ENCODE results near the gene FAM222A.

FAM222A gene

DNA sequence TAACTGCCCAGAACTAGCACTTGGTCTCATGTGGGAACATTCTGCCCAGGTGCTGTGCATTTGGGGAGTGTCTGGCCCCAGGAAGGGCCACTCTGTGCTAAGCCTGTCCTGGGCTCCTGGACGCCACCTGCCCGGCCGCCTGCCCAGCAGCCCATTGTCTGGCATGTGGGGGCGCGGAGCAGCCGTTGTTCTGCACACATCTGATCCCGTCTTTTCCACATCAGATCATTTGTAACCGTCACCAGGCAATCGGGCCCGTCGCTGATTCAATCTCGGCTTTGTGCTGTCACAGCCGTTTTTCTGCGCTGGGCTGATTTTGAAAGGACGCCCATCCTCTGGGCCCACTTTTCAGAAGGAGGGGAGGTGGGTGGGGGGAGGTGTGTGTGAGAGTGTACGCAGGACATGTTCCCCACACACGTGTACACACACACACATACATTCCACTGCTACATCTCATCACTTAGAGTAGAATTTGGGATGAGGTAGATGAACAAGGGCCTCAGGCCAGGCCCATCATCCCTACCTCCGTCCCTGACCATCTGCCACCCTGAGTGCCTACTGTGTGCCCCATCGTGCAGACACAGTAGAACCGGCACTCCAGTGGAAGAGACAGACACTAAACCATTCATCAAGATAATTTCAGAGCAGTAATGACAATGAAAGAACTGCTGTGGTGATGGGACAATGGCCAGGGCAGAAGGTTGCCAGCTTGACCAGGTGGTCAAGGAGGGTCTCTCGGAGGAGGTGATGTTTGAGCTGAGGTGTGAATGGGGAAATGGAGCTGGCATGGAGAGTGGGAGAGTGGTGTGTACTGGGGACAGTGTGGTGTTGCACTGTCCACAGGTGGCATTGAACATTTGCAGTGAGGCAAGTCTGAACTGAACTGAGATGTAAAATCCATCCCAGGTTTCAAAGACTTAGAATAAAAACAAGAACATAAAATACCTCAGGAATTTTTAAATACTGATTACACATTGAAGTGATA, 19.0 kb downstream of the FAM222A start:
- no peak for DNase-seq (ENCODE audit: low read depth in 1 of 2, low spot score in 1 of 2)
- H3K27ac ChIP-seq (replicated peaks): no peak overlapping the region
- no peak overlapping the region for H3K4me3 ChIP-seq (replicated peaks; ENCODE audit: insufficient read depth, low read length)
- TF ChIP-seq POLR2AphosphoS5 (IDR thresholded peaks at IDR 0.05; ENCODE audit: low read depth) (no peak), GABPA (IDR thresholded peaks at IDR 0.05; ENCODE audit: low read depth) (no peak), SPI1 (IDR thresholded peaks at IDR 0.05; ENCODE audit: borderline replicate concordance, low read depth) (no peak)
- TF ChIP-seq, protein P1, sequence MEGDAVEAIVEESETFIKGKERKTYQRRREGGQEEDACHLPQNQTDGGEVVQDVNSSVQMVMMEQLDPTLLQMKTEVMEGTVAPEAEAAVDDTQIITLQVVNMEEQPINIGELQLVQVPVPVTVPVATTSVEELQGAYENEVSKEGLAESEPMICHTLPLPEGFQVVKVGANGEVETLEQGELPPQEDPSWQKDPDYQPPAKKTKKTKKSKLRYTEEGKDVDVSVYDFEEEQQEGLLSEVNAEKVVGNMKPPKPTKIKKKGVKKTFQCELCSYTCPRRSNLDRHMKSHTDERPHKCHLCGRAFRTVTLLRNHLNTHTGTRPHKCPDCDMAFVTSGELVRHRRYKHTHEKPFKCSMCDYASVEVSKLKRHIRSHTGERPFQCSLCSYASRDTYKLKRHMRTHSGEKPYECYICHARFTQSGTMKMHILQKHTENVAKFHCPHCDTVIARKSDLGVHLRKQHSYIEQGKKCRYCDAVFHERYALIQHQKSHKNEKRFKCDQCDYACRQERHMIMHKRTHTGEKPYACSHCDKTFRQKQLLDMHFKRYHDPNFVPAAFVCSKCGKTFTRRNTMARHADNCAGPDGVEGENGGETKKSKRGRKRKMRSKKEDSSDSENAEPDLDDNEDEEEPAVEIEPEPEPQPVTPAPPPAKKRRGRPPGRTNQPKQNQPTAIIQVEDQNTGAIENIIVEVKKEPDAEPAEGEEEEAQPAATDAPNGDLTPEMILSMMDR (IDR thresholded peaks at IDR 0.05; ENCODE audit: insufficient read depth, low read length): no peak
- TF ChIP-seq, protein P2, sequence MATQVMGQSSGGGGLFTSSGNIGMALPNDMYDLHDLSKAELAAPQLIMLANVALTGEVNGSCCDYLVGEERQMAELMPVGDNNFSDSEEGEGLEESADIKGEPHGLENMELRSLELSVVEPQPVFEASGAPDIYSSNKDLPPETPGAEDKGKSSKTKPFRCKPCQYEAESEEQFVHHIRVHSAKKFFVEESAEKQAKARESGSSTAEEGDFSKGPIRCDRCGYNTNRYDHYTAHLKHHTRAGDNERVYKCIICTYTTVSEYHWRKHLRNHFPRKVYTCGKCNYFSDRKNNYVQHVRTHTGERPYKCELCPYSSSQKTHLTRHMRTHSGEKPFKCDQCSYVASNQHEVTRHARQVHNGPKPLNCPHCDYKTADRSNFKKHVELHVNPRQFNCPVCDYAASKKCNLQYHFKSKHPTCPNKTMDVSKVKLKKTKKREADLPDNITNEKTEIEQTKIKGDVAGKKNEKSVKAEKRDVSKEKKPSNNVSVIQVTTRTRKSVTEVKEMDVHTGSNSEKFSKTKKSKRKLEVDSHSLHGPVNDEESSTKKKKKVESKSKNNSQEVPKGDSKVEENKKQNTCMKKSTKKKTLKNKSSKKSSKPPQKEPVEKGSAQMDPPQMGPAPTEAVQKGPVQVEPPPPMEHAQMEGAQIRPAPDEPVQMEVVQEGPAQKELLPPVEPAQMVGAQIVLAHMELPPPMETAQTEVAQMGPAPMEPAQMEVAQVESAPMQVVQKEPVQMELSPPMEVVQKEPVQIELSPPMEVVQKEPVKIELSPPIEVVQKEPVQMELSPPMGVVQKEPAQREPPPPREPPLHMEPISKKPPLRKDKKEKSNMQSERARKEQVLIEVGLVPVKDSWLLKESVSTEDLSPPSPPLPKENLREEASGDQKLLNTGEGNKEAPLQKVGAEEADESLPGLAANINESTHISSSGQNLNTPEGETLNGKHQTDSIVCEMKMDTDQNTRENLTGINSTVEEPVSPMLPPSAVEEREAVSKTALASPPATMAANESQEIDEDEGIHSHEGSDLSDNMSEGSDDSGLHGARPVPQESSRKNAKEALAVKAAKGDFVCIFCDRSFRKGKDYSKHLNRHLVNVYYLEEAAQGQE (IDR thresholded peaks at IDR 0.05; ENCODE audit: insufficient replicate concordance, low read depth): no peak
- no peaks in the 10 kb centered on the region for H3K27me3 ChIP-seq (ENCODE audit: insufficient read depth, poor library complexity, severe bottlenecking)

DNA sequence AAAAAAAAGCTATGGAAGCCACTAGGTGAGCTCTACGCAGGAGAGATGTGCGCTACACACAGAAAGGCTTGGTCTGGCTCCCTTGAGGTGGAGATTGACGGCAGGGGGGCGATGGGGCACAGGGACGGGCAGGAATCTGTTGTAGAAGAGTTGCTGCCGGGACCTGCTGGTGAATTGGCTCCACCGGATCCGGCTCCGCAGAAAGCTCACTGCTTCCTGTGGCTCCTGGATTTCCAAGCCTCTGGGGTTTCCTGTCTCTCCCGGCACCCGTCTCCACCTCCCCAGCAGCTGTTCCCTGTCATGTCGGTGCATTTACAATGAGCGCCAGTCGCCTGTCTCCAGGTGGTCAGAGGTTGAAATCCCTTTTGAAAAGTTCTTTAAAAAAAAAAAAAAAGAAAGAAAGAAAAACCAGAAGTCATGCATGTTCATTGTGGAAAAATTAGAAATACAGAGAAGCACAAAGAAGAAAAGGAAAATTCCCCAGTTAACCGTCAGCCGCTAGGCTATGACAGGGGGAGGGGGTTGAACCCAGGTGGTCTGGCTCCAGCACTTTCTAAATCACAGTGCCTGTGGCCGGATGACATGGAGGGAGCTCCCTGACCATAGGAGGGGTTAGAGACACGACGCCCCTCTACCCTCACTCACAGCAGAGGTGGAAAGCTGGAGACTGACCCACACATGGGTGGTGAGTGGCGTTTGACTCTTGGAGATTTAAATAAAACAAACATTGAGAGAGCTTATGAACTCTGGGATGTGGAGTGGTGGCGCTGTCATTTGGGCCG, 20.8 kb downstream of the FAM222A start:
- H3K4me3 ChIP-seq (replicated peaks; ENCODE audit: insufficient read depth, low read length): no peak overlapping the region
- TF ChIP-seq, protein P2 (IDR thresholded peaks at IDR 0.05; ENCODE audit: insufficient replicate concordance, low read depth): no peak
- no peak for DNase-seq (ENCODE audit: low read depth in 1 of 2, low spot score in 1 of 2)
- H3K27me3 ChIP-seq (ENCODE audit: insufficient read depth, poor library complexity, severe bottlenecking): no peaks in the 10 kb centered on the region
- no peak overlapping the region for H3K27ac ChIP-seq (replicated peaks)

DNA sequence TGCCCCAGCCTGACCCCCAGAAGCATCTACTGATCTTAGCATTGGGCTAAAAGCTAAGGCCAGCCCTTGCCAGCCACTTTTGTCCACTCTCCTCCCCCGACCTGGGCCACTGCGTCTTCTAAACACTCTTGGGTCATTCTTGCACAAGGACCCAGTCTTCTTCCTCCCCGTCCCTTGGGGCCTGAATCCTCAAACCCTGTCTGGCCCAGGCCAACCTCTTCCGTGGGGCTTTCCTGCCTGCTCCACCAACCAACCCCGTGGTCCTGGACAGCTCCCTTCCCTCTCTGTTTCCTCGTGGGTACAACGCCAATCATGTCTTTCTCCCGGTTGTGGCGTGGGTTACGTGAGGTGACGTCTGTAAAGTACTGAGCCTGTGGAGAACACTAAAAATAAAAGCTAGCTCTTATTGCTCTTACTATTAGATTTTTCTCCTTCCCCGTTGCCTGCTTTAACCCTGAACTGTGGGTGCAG, 21.5 kb downstream of the FAM222A start:
- TF ChIP-seq, protein P1 (IDR thresholded peaks at IDR 0.05; ENCODE audit: insufficient read depth, low read length): no peak
- TF ChIP-seq, protein P2 (IDR thresholded peaks at IDR 0.05; ENCODE audit: insufficient replicate concordance, low read depth): peak; percentile 73
- Histone ChIP-seq H3K27me3 (ENCODE audit: insufficient read depth, poor library complexity, severe bottlenecking) (no peaks in the 10 kb centered on the region), H3K27ac (replicated peaks) (no peak overlapping the region), H3K4me3 (replicated peaks; ENCODE audit: insufficient read depth, low read length) (no peak overlapping the region)
- no peak for DNase-seq (ENCODE audit: low read depth in 1 of 2, low spot score in 1 of 2)
